HEK293 (cell line): ENCODE results near the gene TSPAN1.

ENCODE experiments used
- GFI1B ChIP-seq: fragments of 450-650 bp; formaldehyde crosslinking; IDR thresholded peaks from 2 replicates; pipeline ENCODE4 v1.5.1; 2016; ENCODE audit warnings: missing biosample characterization, missing genetic modification characterization
- GLIS1 ChIP-seq: fragments of 450-650 bp; formaldehyde crosslinking; IDR thresholded peaks from 2 replicates; pipeline ENCODE4 v1.5.1; 2016; ENCODE audit warnings: missing biosample characterization, missing genetic modification characterization
- GLIS2 ChIP-seq: fragments of 450-650 bp; formaldehyde crosslinking; IDR thresholded peaks from 2 replicates; pipeline ENCODE4 v1.5.1; 2016; ENCODE audit warnings: missing biosample characterization, missing genetic modification characterization
- IKZF3 ChIP-seq: fragments of 450-650 bp; IDR thresholded peaks from 2 replicates; pipeline ENCODE4 v1.5.0; 2018; ENCODE audit warnings: missing biosample characterization, mild to moderate bottlenecking, missing genetic modification characterization, moderate library complexity
- KLF8 ChIP-seq: fragments of 450-650 bp; formaldehyde crosslinking; IDR thresholded peaks from 2 replicates; pipeline ENCODE4 v1.5.1; 2016; ENCODE audit warnings: missing biosample characterization, missing genetic modification characterization
- MYNN ChIP-seq: fragments of 450-650 bp; formaldehyde crosslinking; IDR thresholded peaks from 2 replicates; pipeline ENCODE4 v1.5.1; 2016; ENCODE audit warnings: missing biosample characterization, missing genetic modification characterization, borderline replicate concordance
- MZF1 ChIP-seq: fragments of 450-650 bp; formaldehyde crosslinking; IDR thresholded peaks from 2 replicates; pipeline ENCODE4 v1.5.1; 2017; ENCODE audit warnings: missing biosample characterization, missing genetic modification characterization, borderline replicate concordance
- PBX3 ChIP-seq: sonication (generic); formaldehyde crosslinking; IDR thresholded peaks from 2 replicates; pipeline ENCODE4 v1.8.1; 2022; ENCODE audit warnings: mild to moderate bottlenecking, moderate library complexity, missing genetic modification reagents
- SCRT1 ChIP-seq: fragments of 450-650 bp; formaldehyde crosslinking; IDR thresholded peaks from 2 replicates; pipeline ENCODE4 v1.5.1; 2016; ENCODE audit warnings: missing biosample characterization, missing genetic modification characterization, borderline replicate concordance
- SP2 ChIP-seq: fragments of 450-650 bp; formaldehyde crosslinking; IDR thresholded peaks from 2 replicates; pipeline ENCODE4 v1.5.1; 2016; ENCODE audit warnings: missing biosample characterization, missing genetic modification characterization
- SP7 ChIP-seq: fragments of 450-650 bp; formaldehyde crosslinking; IDR thresholded peaks from 2 replicates; pipeline ENCODE4 v1.5.1; 2016; ENCODE audit warnings: missing biosample characterization, missing genetic modification characterization
- TCF7L2 ChIP-seq: IDR thresholded peaks from 2 replicates; pipeline ENCODE4 v1.6.1; 2011; ENCODE audit warnings: low read depth, mild to moderate bottlenecking, inconsistent platforms, low read length, moderate library complexity, borderline replicate concordance
- ZBTB17 ChIP-seq: fragments of 450-650 bp; formaldehyde crosslinking; IDR thresholded peaks from 2 replicates; pipeline ENCODE4 v1.5.1; 2016; ENCODE audit warnings: missing biosample characterization, missing genetic modification characterization
- ZBTB7A ChIP-seq: fragments of 450-650 bp; formaldehyde crosslinking; IDR thresholded peaks from 2 replicates; pipeline ENCODE4 v1.5.1; 2016; ENCODE audit warnings: low read depth, missing biosample characterization, missing genetic modification characterization
- ZNF10 ChIP-seq: fragments of 450-650 bp; formaldehyde crosslinking; IDR thresholded peaks from 2 replicates; pipeline ENCODE4 v1.5.1; 2017; ENCODE audit warnings: missing biosample characterization, missing genetic modification characterization
- ZNF114 ChIP-seq: fragments of 450-650 bp; formaldehyde crosslinking; IDR thresholded peaks from 2 replicates; pipeline ENCODE4 v1.5.0; 2017; ENCODE audit warnings: missing biosample characterization, missing genetic modification characterization
- ZNF138 ChIP-seq: fragments of 450-650 bp; formaldehyde crosslinking; IDR thresholded peaks from 2 replicates; pipeline ENCODE4 v1.5.1; 2016; ENCODE audit warnings: missing biosample characterization, missing genetic modification characterization, borderline replicate concordance
- ZNF184 ChIP-seq: fragments of 450-650 bp; IDR thresholded peaks from 2 replicates; pipeline ENCODE4 v1.5.1; 2018; ENCODE audit warnings: missing biosample characterization, mild to moderate bottlenecking, missing genetic modification characterization
- ZNF202 ChIP-seq: fragments of 450-650 bp; formaldehyde crosslinking; IDR thresholded peaks from 2 replicates; pipeline ENCODE4 v1.5.1; 2016; ENCODE audit warnings: missing biosample characterization, missing genetic modification characterization, borderline replicate concordance
- ZNF26 ChIP-seq: fragments of 450-650 bp; formaldehyde crosslinking; IDR thresholded peaks from 2 replicates; pipeline ENCODE4 v1.5.1; 2016; ENCODE audit warnings: missing biosample characterization, missing genetic modification characterization
- ZNF311 ChIP-seq: fragments of 450-650 bp; formaldehyde crosslinking; IDR thresholded peaks from 2 replicates; pipeline ENCODE4 v1.5.1; 2017; ENCODE audit warnings: missing biosample characterization, missing genetic modification characterization, borderline replicate concordance
- ZNF350 ChIP-seq: fragments of 450-650 bp; formaldehyde crosslinking; IDR thresholded peaks from 2 replicates; pipeline ENCODE4 v1.5.0; 2017; ENCODE audit warnings: missing biosample characterization, mild to moderate bottlenecking, missing genetic modification characterization
- ZNF354C ChIP-seq: fragments of 450-650 bp; formaldehyde crosslinking; IDR thresholded peaks from 2 replicates; pipeline ENCODE4 v1.5.1; 2016; ENCODE audit warnings: missing biosample characterization, missing genetic modification characterization, low read depth, borderline replicate concordance
- ZNF362 ChIP-seq: fragments of 450-650 bp; formaldehyde crosslinking; IDR thresholded peaks from 2 replicates; pipeline ENCODE4 v1.5.1; 2016; ENCODE audit warnings: missing biosample characterization, missing genetic modification characterization
- ZNF394 ChIP-seq: fragments of 450-650 bp; formaldehyde crosslinking; IDR thresholded peaks from 2 replicates; pipeline ENCODE4 v1.5.1; 2016; ENCODE audit warnings: missing biosample characterization, missing genetic modification characterization, mild to moderate bottlenecking, moderate library complexity, borderline replicate concordance
- ZNF48 ChIP-seq: fragments of 450-650 bp; formaldehyde crosslinking; IDR thresholded peaks from 2 replicates; pipeline ENCODE4 v1.5.1; 2016; ENCODE audit warnings: missing biosample characterization, missing genetic modification characterization
- ZNF548 ChIP-seq: fragments of 450-650 bp; formaldehyde crosslinking; IDR thresholded peaks from 2 replicates; pipeline ENCODE4 v1.5.1; 2016; ENCODE audit warnings: missing biosample characterization, missing genetic modification characterization
- ZNF549 ChIP-seq: fragments of 450-650 bp; IDR thresholded peaks from 2 replicates; pipeline ENCODE4 v1.5.1; 2018; ENCODE audit warnings: missing biosample characterization, missing genetic modification characterization, mild to moderate bottlenecking, inconsistent platforms, moderate library complexity
- ZNF571 ChIP-seq: fragments of 450-650 bp; formaldehyde crosslinking; IDR thresholded peaks from 2 replicates; pipeline ENCODE4 v1.5.0; 2017; ENCODE audit warnings: missing biosample characterization, missing genetic modification characterization
- ZNF585B ChIP-seq: fragments of 450-650 bp; formaldehyde crosslinking; IDR thresholded peaks from 2 replicates; pipeline ENCODE4 v1.5.1; 2016; ENCODE audit warnings: missing biosample characterization, missing genetic modification characterization
- ZNF626 ChIP-seq: fragments of 450-650 bp; sonication (Bioruptor Pico); formaldehyde crosslinking; IDR thresholded peaks from 2 replicates; pipeline ENCODE4 v1.5.1; 2018; ENCODE audit warnings: missing biosample characterization, missing genetic modification characterization, inconsistent platforms
- ZNF629 ChIP-seq: fragments of 450-650 bp; formaldehyde crosslinking; IDR thresholded peaks from 2 replicates; pipeline ENCODE4 v1.5.1; 2017; ENCODE audit warnings: missing biosample characterization, missing genetic modification characterization
- ZNF701 ChIP-seq: fragments of 450-650 bp; formaldehyde crosslinking; IDR thresholded peaks from 2 replicates; pipeline ENCODE4 v1.5.1; 2016; ENCODE audit warnings: missing biosample characterization, missing genetic modification characterization
- ZNF747 ChIP-seq: fragments of 450-650 bp; formaldehyde crosslinking; IDR thresholded peaks from 2 replicates; pipeline ENCODE4 v1.5.1; 2016; ENCODE audit warnings: missing biosample characterization, missing genetic modification characterization
- ZSCAN16 ChIP-seq: fragments of 450-650 bp; formaldehyde crosslinking; IDR thresholded peaks from 2 replicates; pipeline ENCODE4 v1.5.1; 2016; ENCODE audit warnings: missing biosample characterization, missing genetic modification characterization
- ZXDB ChIP-seq: fragments of 450-650 bp; formaldehyde crosslinking; IDR thresholded peaks from 2 replicates; pipeline ENCODE4 v1.5.1; 2016; ENCODE audit warnings: missing biosample characterization, missing genetic modification characterization
- TF ChIP-seq, protein P1 (sequence below): fragments of 450-650 bp; formaldehyde crosslinking; IDR thresholded peaks from 2 replicates; pipeline ENCODE4 v1.5.1; 2016; ENCODE audit warnings: missing biosample characterization, missing genetic modification characterization

TSPAN1 gene

GRCh38 chr1:46183079-46183847 lies 8.4 kb downstream of the TSPAN1 start (continued):
- TF ChIP-seq ZNF202 (no peak), ZNF626 (no peak), ZSCAN16 (tag by site-specific recombination) (no peak), ZNF362 (tag by site-specific recombination) (0 out of 2 replicates have a peak, but pooled peaks have one; percentile 41), ZBTB7A (tag by site-specific recombination) (no peak), GLIS1 (no peak; the same call in 1 of the 2 replicates), ZNF585B (tag by site-specific recombination) (no peak), ZNF354C (tag by site-specific recombination) (no peak), SP2 (tag by site-specific recombination) (peak; percentile 30; the same call in 1 of the 2 replicates), IKZF3 (tag by site-specific recombination) (no peak), ZNF114 (tag by site-specific recombination) (no peak), ZNF350 (no peak), GFI1B (tag by site-specific recombination) (no peak), ZNF184 (tag by site-specific recombination) (peak; percentile 87), ZNF549 (tag by site-specific recombination) (no peak), GLIS2 (no peak), ZXDB (0 out of 2 replicates have a peak, but pooled peaks have one; percentile 38), SP7 (tag by site-specific recombination) (peak; percentile 30; the same call in 1 of the 2 replicates), ZNF548 (tag by site-specific recombination) (no peak), ZNF394 (peak; percentile 36; the same call in 1 of the 2 replicates), KLF8 (tag by site-specific recombination) (no peak), TCF7L2 (no peak), ZNF629 (tag by site-specific recombination) (0 out of 2 replicates have a peak, but pooled peaks have one; percentile 32), MZF1 (tag by site-specific recombination) (no peak), ZNF26 (tag by site-specific recombination) (no peak), PBX3 (CRISPR knock-in tag) (no peak), ZNF48 (no peak), ZNF10 (tag by site-specific recombination) (no peak), SCRT1 (tag by site-specific recombination) (0 out of 2 replicates have a peak, but pooled peaks have one; percentile 9), ZNF138 (tag by site-specific recombination) (no peak), ZNF747 (tag by site-specific recombination) (no peak), ZNF571 (tag by site-specific recombination) (no peak), ZBTB17 (peak; percentile 68), ZNF311 (tag by site-specific recombination) (no peak), ZNF701 (tag by site-specific recombination) (no peak), MYNN (tag by site-specific recombination) (no peak)
- TF ChIP-seq, protein P1, sequence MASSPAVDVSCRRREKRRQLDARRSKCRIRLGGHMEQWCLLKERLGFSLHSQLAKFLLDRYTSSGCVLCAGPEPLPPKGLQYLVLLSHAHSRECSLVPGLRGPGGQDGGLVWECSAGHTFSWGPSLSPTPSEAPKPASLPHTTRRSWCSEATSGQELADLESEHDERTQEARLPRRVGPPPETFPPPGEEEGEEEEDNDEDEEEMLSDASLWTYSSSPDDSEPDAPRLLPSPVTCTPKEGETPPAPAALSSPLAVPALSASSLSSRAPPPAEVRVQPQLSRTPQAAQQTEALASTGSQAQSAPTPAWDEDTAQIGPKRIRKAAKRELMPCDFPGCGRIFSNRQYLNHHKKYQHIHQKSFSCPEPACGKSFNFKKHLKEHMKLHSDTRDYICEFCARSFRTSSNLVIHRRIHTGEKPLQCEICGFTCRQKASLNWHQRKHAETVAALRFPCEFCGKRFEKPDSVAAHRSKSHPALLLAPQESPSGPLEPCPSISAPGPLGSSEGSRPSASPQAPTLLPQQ (tag by site-specific recombination): 0 out of 2 replicates have a peak, but pooled peaks have one; percentile 22
